ENCODE results near the gene GMEB2.
A peak's percentile ranks its signal among the peaks of the same experiment; 100 is the strongest.
"Not testable (repeated sequence)": the region's sequence is repeated elsewhere in the genome, so short reads cannot be mapped to it uniquely, and the experiment has no call there.

Gene GMEB2

DNA sequence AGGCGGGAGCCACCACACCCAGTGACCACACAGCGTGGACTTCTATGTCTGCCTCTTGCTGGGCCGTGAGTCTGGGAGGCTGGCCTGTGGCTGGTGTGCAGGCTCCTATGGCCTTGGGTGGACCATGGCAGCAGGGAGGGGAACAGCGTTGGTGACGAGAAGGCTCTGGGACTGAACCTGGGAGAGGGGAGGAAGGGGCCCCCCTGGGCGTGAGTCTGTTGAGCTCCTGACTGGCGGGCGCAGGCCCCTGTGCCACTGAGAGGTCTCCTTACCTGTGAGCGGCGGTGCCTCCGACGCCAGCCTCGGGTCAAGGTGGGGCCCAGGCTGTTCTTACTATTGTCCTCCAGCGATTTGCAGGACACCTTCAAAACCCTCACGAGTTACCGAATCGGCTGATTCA lies 40.1 kb downstream of the GMEB2 start:
- no peak for DNase-seq

DNA sequence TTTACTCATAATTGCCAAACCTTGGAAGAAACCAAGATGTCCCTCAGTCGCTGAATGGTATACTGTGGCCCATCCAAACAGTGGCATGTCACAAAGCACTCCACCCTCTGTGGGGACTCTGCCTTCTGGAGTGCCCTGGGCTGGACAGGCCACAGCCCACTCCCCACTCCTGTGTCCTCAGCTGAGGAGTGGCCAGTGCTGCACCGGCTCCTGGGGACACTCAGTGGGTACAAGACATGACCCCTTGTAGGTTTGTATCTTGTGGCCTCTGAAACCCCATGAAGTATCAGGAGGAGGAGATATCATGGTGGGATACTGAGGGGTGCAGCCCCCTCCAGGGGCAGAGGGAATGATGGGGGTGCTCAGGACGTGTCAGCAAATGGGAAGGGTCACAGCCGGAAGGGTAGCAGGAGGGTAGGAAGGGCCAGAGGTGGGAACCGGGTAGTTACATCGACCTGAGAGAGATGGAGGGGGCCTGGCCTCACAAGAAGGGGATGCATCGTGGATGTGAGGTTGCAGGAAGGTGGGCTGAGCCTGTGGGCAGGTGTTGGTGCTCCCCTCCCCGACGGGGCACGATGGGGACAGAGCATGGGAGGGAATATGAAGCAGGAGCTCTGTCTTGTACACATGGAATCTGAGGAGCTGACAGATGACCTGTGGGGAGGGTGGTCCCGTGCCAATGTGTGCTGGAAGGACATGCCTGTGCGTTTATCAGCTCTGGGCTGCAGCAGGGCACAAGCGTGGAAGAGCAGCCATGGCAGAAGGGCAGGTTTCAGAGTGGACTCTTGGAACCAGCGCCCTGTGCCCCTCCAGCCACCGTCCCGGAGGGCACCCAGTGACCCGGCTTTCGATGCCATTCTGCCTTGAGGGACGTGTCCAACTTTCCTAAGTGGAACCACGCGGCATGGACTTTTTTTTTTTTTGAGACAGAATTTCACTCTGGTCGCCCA lies 41.0 kb downstream of the GMEB2 start:
- no peak for DNase-seq

DNA sequence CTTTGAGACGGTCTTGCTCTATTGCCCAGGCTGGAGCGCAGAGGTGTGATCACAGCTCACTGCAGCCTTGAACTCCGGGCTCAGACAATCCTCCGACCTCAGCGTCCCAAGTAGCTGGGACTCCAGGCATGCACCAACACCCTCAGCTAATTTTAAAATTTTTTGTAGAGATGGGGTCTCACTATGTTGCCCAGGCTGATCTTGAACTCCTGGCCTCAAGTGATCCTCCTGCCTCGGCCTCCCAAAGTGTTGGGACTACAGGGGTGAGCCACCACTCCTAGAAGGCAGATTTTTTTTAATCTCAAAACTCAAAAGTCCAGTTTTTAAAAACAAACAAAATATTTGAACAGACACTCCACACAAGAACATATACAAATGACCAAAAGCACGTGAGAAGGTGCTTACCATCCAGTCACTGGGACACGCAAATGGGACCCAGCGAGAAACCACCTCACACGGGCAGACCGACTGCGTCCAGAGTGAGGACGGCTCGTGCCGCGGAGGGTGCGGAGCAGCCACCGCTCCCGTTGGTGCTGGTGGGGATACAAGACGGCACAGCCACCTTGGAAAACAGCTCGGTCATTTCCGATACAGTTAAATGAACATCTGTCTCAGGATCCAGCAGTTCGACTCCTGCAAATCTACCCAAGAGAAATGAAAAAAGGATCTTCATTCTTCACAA lies 44.4 kb downstream of the GMEB2 start:
- DNase-seq = no peak

GRCh38 chr20:63580796-63581461 lies 46.0 kb downstream of the GMEB2 start:
- DNase-seq = peak; percentile 79

DNA sequence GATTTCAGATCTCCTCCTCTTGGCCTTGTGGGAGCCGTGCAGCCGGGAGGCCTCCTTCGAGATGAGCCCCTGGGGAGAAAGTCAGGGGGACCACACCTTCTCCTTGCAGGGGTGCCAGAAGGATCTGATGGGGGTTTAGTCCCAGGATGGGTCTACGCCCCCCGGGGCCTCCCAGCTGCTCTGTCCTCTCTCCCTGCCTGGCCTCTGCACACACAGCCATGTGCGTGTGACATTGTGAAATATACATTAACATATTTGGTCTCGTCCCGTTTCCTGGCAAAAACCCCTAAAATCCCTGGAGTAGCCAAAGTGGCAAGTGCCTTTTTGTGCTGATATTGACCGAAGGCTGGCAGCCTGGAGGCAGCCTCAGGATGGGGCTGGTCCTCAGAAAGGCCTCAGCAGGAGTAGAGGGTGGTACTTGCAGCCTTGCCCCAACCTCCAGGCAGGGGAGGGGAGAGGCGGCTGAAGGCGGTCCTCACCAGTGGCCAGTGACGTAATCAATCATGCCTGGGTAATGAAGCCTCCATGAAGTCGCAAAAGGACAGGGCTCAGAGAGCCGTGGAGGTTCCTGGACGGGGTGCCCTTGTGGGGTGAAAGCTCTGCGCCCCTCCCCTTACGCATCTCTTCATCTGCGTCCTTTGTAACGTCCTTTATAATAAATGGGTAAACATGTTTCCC lies 47.7 kb downstream of the GMEB2 start:
- DNase-seq = no peak

GRCh38 chr20:63578224-63579016 lies 48.5 kb downstream of the GMEB2 start:
- no peak for DNase-seq

DNA sequence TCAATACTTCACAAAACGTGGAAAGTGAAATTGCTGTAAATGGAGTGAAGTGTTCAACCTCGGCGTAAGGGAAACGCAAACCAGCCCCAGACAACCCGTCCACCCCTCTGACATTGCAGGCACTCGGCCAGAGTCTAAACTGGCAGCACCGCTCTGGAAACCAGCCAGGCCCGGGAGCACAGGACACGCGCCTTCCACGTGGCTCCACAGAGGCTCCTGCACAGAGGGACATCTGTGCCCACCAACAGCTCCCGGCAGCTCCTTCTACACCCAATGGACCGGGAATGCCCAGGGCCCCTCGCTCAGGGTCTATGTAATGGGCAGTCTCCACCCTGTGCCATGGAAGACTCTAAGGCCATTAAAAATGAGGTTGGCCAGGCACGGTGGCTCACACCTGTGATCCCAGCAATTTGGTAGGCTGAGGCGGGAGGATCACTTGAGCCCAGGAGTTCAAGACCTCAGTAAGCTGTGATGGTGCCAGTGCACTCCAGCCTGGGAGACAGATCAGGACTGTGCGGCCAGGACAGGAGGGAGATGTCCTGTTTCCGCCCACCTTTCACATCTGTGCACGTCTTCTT lies 49.5 kb downstream of the GMEB2 start:
- no peak for DNase-seq

GRCh38 chr20:63576311-63576710 lies 50.6 kb downstream of the GMEB2 start:
- no peak for DNase-seq

DNA sequence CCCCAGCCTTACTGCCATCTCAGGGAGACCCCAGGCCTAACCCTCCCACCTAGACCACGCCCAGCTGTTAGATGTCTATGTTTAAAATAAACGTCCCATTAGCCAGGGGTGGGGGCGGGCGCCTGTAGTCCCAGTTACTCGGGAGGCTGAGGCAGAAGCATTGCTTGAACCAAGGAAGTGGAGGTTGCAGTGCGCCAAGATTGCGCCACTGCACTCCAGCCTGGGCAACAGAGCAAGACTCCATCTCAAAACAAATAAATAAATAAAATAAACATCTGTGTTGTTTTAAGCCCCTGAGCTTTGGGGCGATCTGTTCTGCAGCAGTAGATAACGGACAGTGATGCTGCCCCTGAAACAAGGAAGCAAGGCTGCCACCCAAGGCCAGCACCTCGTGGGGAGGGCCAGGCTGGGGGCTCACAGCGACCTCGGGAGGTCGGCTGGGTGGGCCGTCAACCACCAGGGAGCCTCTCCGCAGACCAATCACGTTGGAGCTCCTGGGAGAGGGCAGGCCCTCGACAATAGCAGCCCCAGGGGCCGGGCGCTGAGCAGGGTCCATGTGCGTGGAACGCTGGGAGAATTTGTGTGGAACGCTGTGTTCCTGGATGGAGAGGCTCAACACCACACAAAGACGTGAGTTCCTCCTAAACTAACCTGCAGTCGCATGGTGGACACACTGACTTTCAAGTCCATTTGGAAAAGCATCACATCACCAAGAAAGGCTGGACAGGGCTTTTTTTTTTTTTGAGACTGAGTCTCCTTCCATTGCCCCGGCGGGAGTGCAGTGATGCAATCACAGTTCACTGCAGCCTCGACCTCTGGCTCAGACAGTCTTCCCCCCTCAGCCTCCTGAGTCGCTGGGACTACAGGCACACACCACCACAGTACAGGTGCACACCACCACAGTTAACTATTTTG lies 51.8 kb downstream of the GMEB2 start:
- no peak for DNase-seq

GRCh38 chr20:63574156-63574828 lies 52.6 kb downstream of the GMEB2 start, which contains the start of gene HELZ2:
Gene HELZ2 (minus strand): TSS chr20:63574239. CDS start chr20:63572385, 1,854 bp downstream.
- DNase-seq = no peak

DNA sequence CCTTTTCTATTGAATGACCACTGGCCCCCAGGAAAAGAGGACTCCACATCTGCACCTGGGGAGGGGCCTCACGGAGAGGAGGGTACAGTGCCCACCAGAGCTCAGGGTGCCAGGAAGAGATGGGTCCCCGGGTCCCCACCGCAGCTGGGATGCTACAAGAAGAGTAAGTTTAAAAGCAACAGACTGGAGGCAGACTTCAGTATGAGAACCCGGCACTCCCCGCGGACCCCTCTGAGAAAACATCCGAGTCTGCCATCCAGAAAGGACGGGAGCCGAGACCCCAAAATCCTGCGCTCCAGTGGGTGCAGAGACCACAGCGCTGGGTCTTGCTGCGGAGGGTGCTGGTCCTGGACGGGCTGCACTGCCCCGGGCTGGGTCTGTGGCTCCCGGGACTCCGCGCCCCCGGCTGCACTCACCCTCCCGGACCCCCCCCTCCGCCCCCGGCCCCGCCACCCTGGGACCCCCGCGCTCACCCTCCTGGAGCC lies 53.2 kb downstream of the GMEB2 start:
- no peak for DNase-seq

DNA sequence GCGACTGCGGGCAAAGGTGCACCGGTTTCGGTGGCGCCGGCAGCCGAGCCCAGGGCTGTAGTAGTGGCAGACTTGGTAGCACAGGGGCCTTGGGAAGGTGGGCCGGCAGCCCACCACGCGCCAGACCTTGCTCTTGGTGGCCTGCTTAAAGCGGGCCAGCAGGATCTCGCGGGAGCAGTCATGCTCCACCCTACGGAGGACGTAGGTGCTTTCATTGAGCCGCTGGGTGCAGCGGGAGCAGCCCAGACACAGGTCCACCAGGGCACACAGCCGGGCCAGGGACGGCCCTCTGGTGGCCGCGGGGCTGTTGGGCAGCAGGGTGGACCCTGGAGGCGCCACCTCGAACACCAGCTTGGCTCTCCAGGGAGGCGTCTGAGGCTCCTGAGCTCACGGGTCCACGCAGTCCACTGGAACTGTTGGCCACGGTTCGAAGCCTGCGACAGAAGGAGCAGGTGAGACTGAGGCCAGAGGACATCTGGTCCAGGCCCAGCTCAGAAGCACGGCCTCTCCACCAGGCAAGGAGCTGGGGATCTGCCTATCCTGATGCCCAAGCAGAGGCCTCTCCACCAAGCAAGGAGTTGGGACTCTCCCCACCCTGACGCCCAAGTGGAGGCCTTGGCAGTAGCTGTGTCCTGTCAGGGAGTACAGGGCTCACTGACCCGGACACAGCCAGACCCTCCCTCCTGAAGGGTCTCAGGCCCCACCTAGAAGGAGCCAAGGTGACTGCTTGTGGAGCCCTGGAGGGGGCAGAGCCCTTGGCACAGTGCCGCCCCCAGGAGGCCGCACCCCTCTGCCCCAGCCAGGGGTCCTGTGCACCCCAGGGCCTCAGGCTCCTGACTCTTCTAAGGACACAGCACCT lies 53.9 kb downstream of the GMEB2 start:
- DNase-seq = no peak

DNA sequence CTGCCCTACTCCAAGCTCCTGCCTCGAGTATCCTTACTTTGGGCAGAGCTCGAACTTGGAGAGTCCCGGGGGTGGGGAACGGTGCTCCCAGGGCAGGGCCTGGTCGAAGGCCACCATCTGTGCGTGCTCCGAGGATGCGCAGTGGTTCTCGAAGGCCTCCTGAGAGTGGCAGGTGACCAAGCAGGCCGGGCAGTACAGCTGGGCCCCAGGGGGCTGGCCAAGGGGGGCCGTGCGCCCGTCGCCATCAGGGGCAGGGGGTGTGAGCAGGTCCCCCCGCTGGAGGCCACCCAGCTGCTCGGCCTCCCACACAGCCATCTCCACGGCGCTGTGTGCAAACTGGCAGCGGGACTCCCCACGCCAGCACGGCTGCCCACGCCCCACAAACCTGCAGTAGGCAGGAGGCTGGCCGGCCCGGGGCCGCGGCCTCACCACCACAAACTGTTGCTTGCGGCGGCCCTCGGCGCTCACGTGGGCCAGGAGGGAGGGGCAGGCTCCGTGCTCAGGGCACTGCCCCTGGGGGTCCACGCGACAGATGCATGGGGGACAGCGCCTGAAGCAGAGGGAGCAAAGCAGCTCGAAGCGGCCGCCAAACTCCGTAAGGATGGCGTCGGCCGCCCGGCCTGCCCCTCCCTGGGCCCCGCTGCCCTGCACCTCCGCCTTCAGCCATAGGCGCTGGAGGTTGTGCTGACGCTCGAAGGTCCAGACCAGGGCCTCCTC lies 54.7 kb downstream of the GMEB2 start:
- DNase-seq = no peak

- DNase-seq = not testable (repeated sequence)
These were observed 55.8 kb downstream of the GMEB2 start for GRCh38 chr20:63571087-63571478.

DNA sequence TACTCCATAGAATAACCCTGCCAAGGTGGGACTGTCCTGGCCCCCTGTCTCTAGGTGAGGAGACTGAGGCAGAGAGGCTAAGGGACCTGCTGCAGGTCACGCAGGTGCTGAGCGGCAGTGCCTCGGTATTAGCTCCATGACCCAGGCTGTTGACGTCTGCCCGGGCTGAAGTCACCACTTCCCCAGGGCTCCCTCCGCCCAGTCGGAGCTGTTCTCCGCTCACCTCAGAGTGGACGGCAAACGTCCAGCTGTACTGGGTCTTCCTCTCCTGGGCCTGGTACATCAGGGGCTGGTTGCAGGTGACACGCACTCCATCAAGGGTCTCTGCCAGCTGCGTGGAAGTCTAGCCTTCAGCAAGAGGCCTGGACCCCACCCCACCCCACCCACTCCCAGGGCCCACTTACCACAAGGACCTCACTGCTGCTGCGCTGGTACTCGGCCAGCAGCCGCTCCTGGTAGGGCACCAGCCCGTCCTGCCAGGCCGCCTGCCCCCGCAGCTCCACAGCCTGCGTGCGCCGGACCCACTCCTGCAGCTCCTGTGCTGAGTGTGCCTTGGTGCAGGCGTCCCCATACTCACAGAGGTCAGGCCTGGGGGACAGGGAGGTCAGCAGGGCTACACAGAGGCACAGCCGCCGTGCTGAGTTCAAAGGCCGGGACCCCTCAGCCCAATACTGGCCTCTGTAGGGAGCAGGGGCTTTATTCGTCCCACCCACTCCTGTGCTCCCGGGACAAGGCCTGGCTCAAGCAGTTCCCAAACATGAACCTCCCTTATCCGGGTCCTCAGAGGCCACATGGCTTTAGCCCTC lies 56.4 kb downstream of the GMEB2 start:
- DNase-seq = no peak

- no peak for DNase-seq
These were observed 57.6 kb downstream of the GMEB2 start for GRCh38 chr20:63568986-63569949.
